GM19043 (cell line): ENCODE measurements around the gene B3GALT5.

Experiments used
- ATAC-seq: cut with Tn5 transposase; IDR thresholded peaks from one replicate; pipeline ENCODE4 v1.9.1; 2021; ENCODE audit warnings: low read depth; ENCODE audit not compliant: unreplicated experiment

The B3GALT5 gene

GRCh38 chr21:39641827-39642450 lies 29.2 kb downstream of the B3GALT5 start:
- no peak for ATAC-seq

GRCh38 chr21:39644062-39644560 lies 31.4 kb downstream of the B3GALT5 start:
- no peak for ATAC-seq

GRCh38 chr21:39645331-39645730 lies 32.6 kb downstream of the B3GALT5 start:
- no peak for ATAC-seq

- no peak for ATAC-seq
Observed at GRCh38 chr21:39647476-39647875, 34.7 kb downstream of the B3GALT5 start.

GRCh38 chr21:39648879-39649278 lies 36.1 kb downstream of the B3GALT5 start:
- no peak for ATAC-seq

GRCh38 chr21:39649526-39649925 lies 36.8 kb downstream of the B3GALT5 start:
- ATAC-seq: no peak

GRCh38 chr21:39650306-39650705 lies 37.6 kb downstream of the B3GALT5 start:
- ATAC-seq: no peak

GRCh38 chr21:39650801-39651200 lies 38.1 kb downstream of the B3GALT5 start:
- no peak for ATAC-seq

GRCh38 chr21:39651206-39651605 lies 38.5 kb downstream of the B3GALT5 start:
- no peak for ATAC-seq

GRCh38 chr21:39654951-39655350 lies 42.2 kb downstream of the B3GALT5 start:
- ATAC-seq: no peak

GRCh38 chr21:39655589-39655988 lies 42.8 kb downstream of the B3GALT5 start:
- no peak for ATAC-seq

- ATAC-seq: no peak
Observed at GRCh38 chr21:39656209-39656608, 43.5 kb downstream of the B3GALT5 start.

GRCh38 chr21:39657091-39657689 lies 44.5 kb downstream of the B3GALT5 start:
- ATAC-seq: no peak

GRCh38 chr21:39658066-39658465 lies 45.3 kb downstream of the B3GALT5 start:
- no peak for ATAC-seq

- no peak for ATAC-seq
Observed at GRCh38 chr21:39659070-39659815, 46.5 kb downstream of the B3GALT5 start.

- ATAC-seq: no peak
Observed at GRCh38 chr21:39660191-39660980, 47.6 kb downstream of the B3GALT5 start.

GRCh38 chr21:39661121-39661520 lies 48.4 kb downstream of the B3GALT5 start:
- ATAC-seq: no peak

GRCh38 chr21:39661740-39662139 lies 49.0 kb downstream of the B3GALT5 start:
- ATAC-seq: no peak

- ATAC-seq: no peak
Observed at GRCh38 chr21:39662411-39662953, 49.7 kb downstream of the B3GALT5 start.

- no peak for ATAC-seq
Observed at GRCh38 chr21:39663066-39663465, 50.3 kb downstream of the B3GALT5 start.
